ENCODE measurements around the gene MAST3.

Gene MAST3

GRCh38 chr19:18107235-18107634 lies 9.7 kb downstream of the MAST3 start:
- H3K27ac ChIP-seq (ENCODE audit: low read length, poor library complexity, severe bottlenecking), result no peak overlapping the region
- H3K9ac ChIP-seq (ENCODE audit: low read length), result no peak overlapping the region
- H2BK5ac ChIP-seq (ENCODE audit: low read depth, low read length, poor library complexity, severe bottlenecking), result no peak overlapping the region
- WGBS, result 90% methylated on average over 6 of the region's 9 CpGs
- H2AFZ ChIP-seq (ENCODE audit: low read depth, low read length), result no peak overlapping the region
- no peak overlapping the region for H2AK5ac ChIP-seq (ENCODE audit: low read length, severe bottlenecking)
- H3K14ac ChIP-seq (ENCODE audit: low read length in 2 of 2), result no peak overlapping the region
- H3K36me3 ChIP-seq (ENCODE audit: control insufficient read depth in 1 of 2, insufficient read depth in 2 of 2, low read depth in 1 of 2, low read length in 2 of 2), result peaks cover 0 to 2% of the 10 kb centered on the region in 2 experiments
- no peak overlapping the region for H4K91ac ChIP-seq (ENCODE audit: low read length)
- no peak overlapping the region for H3K4me2 ChIP-seq (ENCODE audit: low read length, poor library complexity, severe bottlenecking)
- no peak overlapping the region for H2BK15ac ChIP-seq (ENCODE audit: low read depth, poor library complexity, severe bottlenecking)
- no peaks in the 10 kb centered on the region for H3K9me3 ChIP-seq (ENCODE audit: control insufficient read depth, low read length)
- peaks cover 23% of the 10 kb centered on the region for H3K4me1 ChIP-seq (ENCODE audit: control insufficient read depth, insufficient read depth, low read depth, low read length)
- H3K18ac ChIP-seq (ENCODE audit: low read depth in 1 of 2, low read length in 2 of 2), result no peak overlapping the region
- H2BK120ac ChIP-seq (ENCODE audit: low read depth, low read length), result no peak overlapping the region
- no peak for DNase-seq
- H4K8ac ChIP-seq (ENCODE audit: low read length), result no peak overlapping the region
- H3K4me3 ChIP-seq (ENCODE audit: insufficient read depth in 1 of 2, low read depth in 1 of 2, low read length in 2 of 2), result no peak overlapping the region
- no peaks in the 10 kb centered on the region for H3K27me3 ChIP-seq (ENCODE audit: control insufficient read depth in 1 of 2, insufficient read depth in 1 of 2, low read length in 2 of 2)
- H2BK12ac ChIP-seq (ENCODE audit: low read length in 2 of 2), result no peak overlapping the region
- H3K4ac ChIP-seq (ENCODE audit: low read depth in 1 of 2, low read length in 2 of 2), result no peak overlapping the region
- H3K23ac ChIP-seq (ENCODE audit: low read length in 2 of 2), result peak overlapping the region in 1 of 2 experiments; percentile 9
- H3K79me1 ChIP-seq (replicated peaks; ENCODE audit: low read length, poor library complexity, severe bottlenecking), result peaks cover 3% of the 10 kb centered on the region

DNA sequence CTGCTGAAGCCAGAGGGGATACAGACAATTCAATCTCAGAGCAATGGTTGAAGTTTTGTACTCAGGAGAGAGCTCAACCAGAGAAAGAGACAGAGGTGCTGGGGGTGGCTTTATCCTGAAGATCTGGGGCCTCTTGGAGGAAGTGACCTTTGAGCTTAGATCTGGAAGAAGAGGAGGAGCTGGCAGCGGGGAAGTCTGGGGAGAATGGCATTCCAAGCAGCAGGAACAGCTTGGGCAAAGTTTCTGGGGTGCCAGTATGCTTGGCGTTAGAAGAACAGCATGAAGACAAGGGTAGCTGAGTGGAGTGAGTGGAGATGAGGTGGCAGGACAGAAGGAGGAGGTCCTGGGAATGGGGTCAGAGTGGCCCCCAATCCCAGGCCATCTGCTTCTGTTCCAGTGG lies 11.3 kb downstream of the MAST3 start:
- Histone ChIP-seq H3K23ac (ENCODE audit: low read length in 2 of 2) (no peak overlapping the region), H3K36me3 (ENCODE audit: control insufficient read depth in 1 of 2, insufficient read depth in 2 of 2, low read depth in 1 of 2, low read length in 2 of 2) (peaks cover 2 to 5% of the 10 kb centered on the region in 2 experiments), H3K9me3 (ENCODE audit: control insufficient read depth, low read length) (no peaks in the 10 kb centered on the region), H3K14ac (ENCODE audit: low read length in 2 of 2) (no peak overlapping the region), H3K4me2 (ENCODE audit: low read length, poor library complexity, severe bottlenecking) (no peak overlapping the region), H2BK12ac (ENCODE audit: low read length in 2 of 2) (peak overlapping the region in 1 of 2 experiments; percentile 19), H4K91ac (ENCODE audit: low read length) (no peak overlapping the region), H3K27me3 (ENCODE audit: control insufficient read depth in 1 of 2, insufficient read depth in 1 of 2, low read length in 2 of 2) (no peaks in the 10 kb centered on the region), H3K27ac (ENCODE audit: low read length, poor library complexity, severe bottlenecking) (no peak overlapping the region), H3K9ac (ENCODE audit: low read length) (no peak overlapping the region), H2BK15ac (ENCODE audit: low read depth, poor library complexity, severe bottlenecking) (peak overlapping the region; percentile 60), H4K8ac (ENCODE audit: low read length) (no peak overlapping the region), H2BK120ac (ENCODE audit: low read depth, low read length) (no peak overlapping the region), H3K79me1 (replicated peaks; ENCODE audit: low read length, poor library complexity, severe bottlenecking) (peaks cover 3% of the 10 kb centered on the region), H3K4me1 (ENCODE audit: control insufficient read depth, insufficient read depth, low read depth, low read length) (peaks cover 23% of the 10 kb centered on the region), H2BK5ac (ENCODE audit: low read depth, low read length, poor library complexity, severe bottlenecking) (no peak overlapping the region), H3K18ac (ENCODE audit: low read depth in 1 of 2, low read length in 2 of 2) (no peak overlapping the region), H3K4me3 (ENCODE audit: insufficient read depth in 1 of 2, low read depth in 1 of 2, low read length in 2 of 2) (no peak overlapping the region), H2AFZ (ENCODE audit: low read depth, low read length) (no peak overlapping the region), H3K4ac (ENCODE audit: low read depth in 1 of 2, low read length in 2 of 2) (no peak overlapping the region), H2AK5ac (ENCODE audit: low read length, severe bottlenecking) (no peak overlapping the region)
- DNase-seq, result no peak
- WGBS, result 79% methylated on average over 2 of the region's 2 CpGs

- Histone ChIP-seq H4K91ac (ENCODE audit: low read length) (peak overlapping the region; percentile 74), H3K9me3 (ENCODE audit: control insufficient read depth, low read length) (no peaks in the 10 kb centered on the region), H3K9ac (ENCODE audit: low read length) (peak overlapping the region; percentile 81), H2BK15ac (ENCODE audit: low read depth, poor library complexity, severe bottlenecking) (no peak overlapping the region), H3K4me2 (ENCODE audit: low read length, poor library complexity, severe bottlenecking) (peak overlapping the region; percentile 81), H3K27me3 (ENCODE audit: control insufficient read depth in 1 of 2, insufficient read depth in 1 of 2, low read length in 2 of 2) (no peaks in the 10 kb centered on the region), H2AK5ac (ENCODE audit: low read length, severe bottlenecking) (no peak overlapping the region), H2BK120ac (ENCODE audit: low read depth, low read length) (no peak overlapping the region), H3K27ac (ENCODE audit: low read length, poor library complexity, severe bottlenecking) (no peak overlapping the region), H3K14ac (ENCODE audit: low read length in 2 of 2) (peak overlapping the region in 1 of 2 experiments; percentile 6), H3K23ac (ENCODE audit: low read length in 2 of 2) (no peak overlapping the region), H3K4ac (ENCODE audit: low read depth in 1 of 2, low read length in 2 of 2) (peak overlapping the region in 1 of 2 experiments; percentile 54), H2BK5ac (ENCODE audit: low read depth, low read length, poor library complexity, severe bottlenecking) (no peak overlapping the region), H3K4me1 (ENCODE audit: control insufficient read depth, insufficient read depth, low read depth, low read length) (peaks cover 21% of the 10 kb centered on the region), H2AFZ (ENCODE audit: low read depth, low read length) (no peak overlapping the region), H2BK12ac (ENCODE audit: low read length in 2 of 2) (peak overlapping the region; percentile 23 to 57), H3K79me1 (replicated peaks; ENCODE audit: low read length, poor library complexity, severe bottlenecking) (peaks cover 3% of the 10 kb centered on the region), H4K8ac (ENCODE audit: low read length) (peak overlapping the region; percentile 82), H3K36me3 (ENCODE audit: control insufficient read depth in 1 of 2, insufficient read depth in 2 of 2, low read depth in 1 of 2, low read length in 2 of 2) (peaks cover 3 to 8% of the 10 kb centered on the region in 2 experiments), H3K18ac (ENCODE audit: low read depth in 1 of 2, low read length in 2 of 2) (peak overlapping the region; percentile 47 to 71), H3K4me3 (ENCODE audit: insufficient read depth in 1 of 2, low read depth in 1 of 2, low read length in 2 of 2) (peak overlapping the region; percentile 77 to 86)
- no peak for DNase-seq
- WGBS, result 31% methylated on average over 8 of the region's 12 CpGs
Measured at GRCh38 chr19:18109341-18109732, 11.8 kb downstream of the MAST3 start.

DNA sequence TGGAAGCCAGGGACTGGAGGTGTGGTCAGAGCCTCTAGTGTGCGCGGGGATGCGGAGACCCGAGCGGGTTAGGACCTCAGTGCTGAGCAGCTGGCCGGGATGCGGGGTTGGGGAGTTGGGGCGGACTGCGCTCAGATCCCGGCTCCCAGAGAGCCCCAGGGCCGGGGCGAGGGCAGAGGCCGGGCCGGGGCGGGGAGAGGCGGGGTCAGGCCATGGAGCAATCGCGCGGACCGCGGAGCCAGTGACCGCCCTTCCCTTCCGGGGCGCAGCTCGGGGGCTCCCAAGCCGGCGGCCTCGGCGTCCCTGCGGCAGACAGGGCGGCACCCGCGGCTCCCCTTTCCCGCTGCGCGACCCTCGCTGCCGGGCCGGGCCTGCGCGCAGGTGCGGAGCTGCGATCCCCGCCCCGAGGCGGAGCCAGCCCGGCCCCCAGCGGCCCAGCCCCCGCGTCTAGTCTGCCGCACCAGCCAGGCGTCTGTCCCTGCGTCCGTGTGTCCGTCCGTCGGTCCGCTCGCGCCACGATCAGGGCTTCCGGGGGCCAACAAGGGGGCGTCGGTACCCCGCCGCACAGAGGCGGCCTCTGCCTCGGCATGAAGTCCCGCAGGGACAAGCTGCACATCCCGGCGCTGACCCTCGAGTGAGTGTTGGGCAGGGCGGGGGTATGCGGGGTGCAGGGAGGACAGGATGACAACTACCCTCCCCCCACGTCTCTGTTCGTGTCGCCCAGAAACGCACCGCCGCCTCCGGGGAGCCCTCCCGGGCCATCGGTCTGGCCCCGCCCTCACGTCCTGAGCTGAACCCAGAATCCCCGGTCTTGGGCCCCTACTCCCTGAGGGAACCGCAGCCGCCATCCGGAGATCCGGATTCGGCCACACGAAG lies 12.4 kb downstream of the MAST3 start:
- Histone ChIP-seq H3K4me3 (ENCODE audit: insufficient read depth in 1 of 2, low read depth in 1 of 2, low read length in 2 of 2) (peak overlapping the region; percentile 77 to 86), H3K79me1 (replicated peaks; ENCODE audit: low read length, poor library complexity, severe bottlenecking) (peaks cover 3% of the 10 kb centered on the region), H3K18ac (ENCODE audit: low read depth in 1 of 2, low read length in 2 of 2) (peak overlapping the region; percentile 71 to 90), H3K9ac (ENCODE audit: low read length) (peak overlapping the region; percentile 81), H3K27me3 (ENCODE audit: control insufficient read depth in 1 of 2, insufficient read depth in 1 of 2, low read length in 2 of 2) (no peaks in the 10 kb centered on the region), H2BK15ac (ENCODE audit: low read depth, poor library complexity, severe bottlenecking) (peak overlapping the region; percentile 33), H3K4ac (ENCODE audit: low read depth in 1 of 2, low read length in 2 of 2) (peak overlapping the region; percentile 54 to 73), H3K27ac (ENCODE audit: low read length, poor library complexity, severe bottlenecking) (no peak overlapping the region), H4K91ac (ENCODE audit: low read length) (peak overlapping the region; percentile 74), H3K23ac (ENCODE audit: low read length in 2 of 2) (no peak overlapping the region), H3K9me3 (ENCODE audit: control insufficient read depth, low read length) (no peaks in the 10 kb centered on the region), H2BK5ac (ENCODE audit: low read depth, low read length, poor library complexity, severe bottlenecking) (no peak overlapping the region), H2BK12ac (ENCODE audit: low read length in 2 of 2) (peak overlapping the region; percentile 23 to 57), H3K36me3 (ENCODE audit: control insufficient read depth in 1 of 2, insufficient read depth in 2 of 2, low read depth in 1 of 2, low read length in 2 of 2) (peaks cover 3 to 10% of the 10 kb centered on the region in 2 experiments), H4K8ac (ENCODE audit: low read length) (peak overlapping the region; percentile 82), H3K4me2 (ENCODE audit: low read length, poor library complexity, severe bottlenecking) (peak overlapping the region; percentile 81), H2AFZ (ENCODE audit: low read depth, low read length) (peak overlapping the region; percentile 83), H3K4me1 (ENCODE audit: control insufficient read depth, insufficient read depth, low read depth, low read length) (peaks cover 18% of the 10 kb centered on the region), H2AK5ac (ENCODE audit: low read length, severe bottlenecking) (no peak overlapping the region), H2BK120ac (ENCODE audit: low read depth, low read length) (peak overlapping the region; percentile 54), H3K14ac (ENCODE audit: low read length in 2 of 2) (peak overlapping the region in 1 of 2 experiments; percentile 6)
- under 1% methylated on average over 66 of the region's 92 CpGs for WGBS
- DNase-seq, result peak; percentile 45

Measured in mesenchymal stem cell (in vitro differentiated cells and primary cell).